HEK293T (cell line): ENCODE results near the gene MSH3.

Source experiments
- ARNT ChIP-seq: fragments of 450-650 bp; IDR thresholded peaks from 2 replicates; pipeline ENCODE4 v1.6.1; 2017; ENCODE audit warnings: mild to moderate bottlenecking
- BHLHE40 ChIP-seq: fragments of 450-650 bp; IDR thresholded peaks from 2 replicates; pipeline ENCODE4 v1.6.1; 2016; ENCODE audit warnings: mild to moderate bottlenecking, moderate library complexity, borderline replicate concordance
- CTBP1 ChIP-seq: fragments of 450-650 bp; IDR thresholded peaks from 2 replicates; pipeline ENCODE4 v1.6.1; 2016; ENCODE audit warnings: borderline replicate concordance
- ELF4 ChIP-seq: fragments of 450-650 bp; IDR thresholded peaks from 2 replicates; pipeline ENCODE4 v1.6.1; 2017; ENCODE audit warnings: antibody characterized with exemption
- FOXA1 ChIP-seq: fragments of 450-650 bp; IDR thresholded peaks from 2 replicates; pipeline ENCODE4 v1.6.1; 2016; ENCODE audit warnings: mild to moderate bottlenecking
- FOXK2 ChIP-seq: fragments of 450-650 bp; IDR thresholded peaks from 2 replicates; pipeline ENCODE4 v1.6.1; 2016; ENCODE audit warnings: mild to moderate bottlenecking
- FOXM1 ChIP-seq: fragments of 450-650 bp; IDR thresholded peaks from 2 replicates; pipeline ENCODE4 v1.6.1; 2017; ENCODE audit warnings: mild to moderate bottlenecking, borderline replicate concordance
- L3MBTL2 ChIP-seq: fragments of 450-650 bp; conservative IDR thresholded peaks from 2 replicates; pipeline ENCODE4 v1.6.1; 2016; ENCODE audit warnings: mild to moderate bottlenecking
- PKNOX1 ChIP-seq: fragments of 450-650 bp; IDR thresholded peaks from 2 replicates; pipeline ENCODE4 v1.6.1; 2016
- SP1 ChIP-seq: fragments of 450-650 bp; IDR thresholded peaks from 2 replicates; pipeline ENCODE4 v1.6.1; 2017
- TARDBP ChIP-seq: fragments of 450-650 bp; IDR thresholded peaks from 2 replicates; pipeline ENCODE4 v1.6.1; 2016

- TF ChIP-seq L3MBTL2, result no peak
- no peak for TF ChIP-seq SP1
- TF ChIP-seq FOXK2, result no peak
- no peak for TF ChIP-seq TARDBP
- no peak for TF ChIP-seq ARNT
- no peak for TF ChIP-seq CTBP1
- no peak for TF ChIP-seq BHLHE40
- TF ChIP-seq PKNOX1, result no peak
- no peak for TF ChIP-seq FOXA1
- no peak for TF ChIP-seq ELF4
- no peak for TF ChIP-seq FOXM1
Observed at GRCh38 chr5:80781356-80781755, 126.9 kb downstream of the MSH3 start.
